HG03196 (cell line): ENCODE measurements around the gene MIGA2.

ENCODE experiments used
- ATAC-seq: cut with Tn5 transposase; IDR thresholded peaks from one replicate; pipeline ENCODE4 v1.9.1; 2021; ENCODE audit not compliant: unreplicated experiment

MIGA2 gene

DNA sequence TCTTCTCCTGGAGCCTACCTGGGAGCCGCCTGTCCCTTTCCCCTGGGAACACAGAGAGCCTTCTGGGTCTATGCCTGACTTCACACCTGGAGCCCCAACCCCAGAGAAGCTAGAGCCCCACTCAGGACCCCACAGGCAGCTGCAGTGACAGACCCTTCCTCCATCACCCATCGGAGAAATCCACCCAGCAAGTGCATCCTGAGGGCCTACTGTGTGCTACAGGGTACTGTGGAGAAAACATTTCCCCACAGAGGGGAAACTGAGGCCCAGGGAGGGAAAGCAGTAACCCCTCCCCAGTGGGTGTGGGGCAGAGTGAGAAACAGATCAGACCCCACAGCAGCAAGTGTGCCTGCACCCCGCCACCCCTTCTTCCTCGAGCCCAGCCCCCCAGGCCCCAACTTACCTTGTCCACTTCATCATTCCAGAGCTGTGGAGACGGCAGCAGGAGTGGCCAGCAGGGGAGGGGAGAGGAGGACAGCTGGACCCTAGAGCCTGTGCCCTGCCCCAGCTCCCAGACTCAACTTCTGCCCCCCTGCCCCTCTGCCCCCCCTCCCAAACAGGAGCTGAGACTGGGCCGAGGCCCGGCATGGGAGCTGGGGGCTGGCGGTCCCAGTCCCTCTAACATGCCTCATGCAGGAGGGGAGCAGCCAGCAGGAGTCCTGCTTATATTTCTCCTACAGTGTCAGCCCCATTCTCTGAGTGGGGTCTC is 26.0 kb upstream of the MIGA2 start:
- ATAC-seq, result no peak

DNA sequence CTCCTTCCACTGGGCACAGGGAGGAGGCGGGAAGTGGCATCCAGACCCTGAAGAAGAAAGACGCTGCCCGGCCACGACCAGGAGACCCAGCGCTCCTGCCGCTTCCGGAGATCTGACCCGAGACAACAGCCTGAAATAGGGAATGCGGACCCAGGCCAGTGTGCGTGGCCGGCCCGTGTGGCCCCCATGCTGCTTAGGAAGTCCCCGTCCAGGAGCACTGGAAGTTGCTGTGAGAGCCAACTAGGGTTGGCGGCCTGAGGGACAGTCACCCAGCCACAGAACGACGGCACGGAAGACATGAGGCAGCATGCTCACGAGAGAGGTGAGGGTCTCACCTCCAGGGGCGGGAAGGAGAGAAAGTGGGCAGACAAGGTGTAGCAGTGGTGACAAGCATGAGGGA is 25.3 kb upstream of the MIGA2 start:
- no peak for ATAC-seq

DNA sequence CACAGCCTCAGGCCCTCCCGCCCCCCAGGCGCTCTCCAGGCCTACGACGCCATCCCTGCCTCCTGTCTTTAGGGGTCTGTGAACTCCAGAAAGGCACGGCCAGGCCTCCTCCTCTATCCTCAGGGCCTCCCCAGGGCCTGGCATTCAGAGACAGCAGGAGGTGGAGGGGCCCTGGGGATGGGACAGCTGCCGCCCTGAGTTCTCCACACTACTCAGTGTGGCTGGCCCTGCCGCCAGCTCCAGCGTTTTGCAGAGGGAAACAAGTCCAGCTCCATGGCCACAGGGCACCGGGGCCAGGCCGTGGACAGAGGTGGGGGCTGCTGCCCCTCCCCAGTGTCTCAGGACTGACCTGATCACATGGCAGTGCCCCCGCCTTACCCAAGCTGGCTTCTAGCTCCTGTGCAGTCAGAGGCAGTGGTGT is 24.7 kb upstream of the MIGA2 start:
- no peak for ATAC-seq

DNA sequence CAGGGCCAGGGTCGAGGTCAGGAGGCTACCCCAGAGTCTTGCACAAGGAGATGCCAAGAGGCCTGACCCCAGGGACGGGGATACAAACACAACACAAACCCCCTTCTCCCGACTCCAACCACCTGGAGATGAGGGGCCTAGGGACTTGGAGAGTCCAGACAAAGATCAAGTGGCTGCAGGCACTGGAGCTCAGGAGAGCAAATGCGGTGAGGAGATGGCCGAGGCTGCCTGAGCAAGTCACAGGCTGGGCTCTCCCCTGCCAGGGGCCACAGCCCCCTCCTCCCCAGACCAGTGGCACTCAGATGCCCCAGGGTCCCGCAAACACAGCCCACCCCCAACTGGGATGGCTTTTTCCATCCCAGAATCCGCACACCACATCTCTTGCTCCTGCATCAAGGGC is 24.1 kb upstream of the MIGA2 start:
- ATAC-seq, result no peak

DNA sequence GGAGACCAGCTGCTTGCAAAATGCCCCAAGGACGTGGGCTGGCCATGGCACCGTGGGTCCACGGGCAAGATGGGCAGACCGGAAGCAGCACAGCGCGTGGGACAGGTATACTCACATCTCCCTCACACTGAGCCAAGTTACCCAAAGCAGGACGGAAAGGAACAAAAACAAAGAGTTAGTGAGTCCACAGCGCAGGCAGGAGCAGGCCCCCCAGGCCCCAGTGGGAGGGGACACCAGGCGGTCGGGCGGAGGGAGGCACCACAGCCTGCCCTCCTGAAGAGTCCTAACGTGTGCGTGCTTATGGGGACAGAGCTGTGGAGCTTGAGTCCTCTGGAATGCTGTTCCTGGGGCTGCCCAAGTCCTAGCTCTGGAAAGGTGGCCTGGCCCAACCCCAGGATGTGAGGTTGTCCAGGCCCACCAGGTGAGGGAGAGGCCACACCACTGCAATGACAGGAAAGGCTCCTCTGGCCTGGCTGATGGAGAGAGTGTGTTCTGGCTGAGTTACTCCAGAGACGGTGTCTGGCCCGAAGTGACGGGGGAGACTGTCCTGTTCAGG is 23.5 kb upstream of the MIGA2 start:
- ATAC-seq, result no peak

DNA sequence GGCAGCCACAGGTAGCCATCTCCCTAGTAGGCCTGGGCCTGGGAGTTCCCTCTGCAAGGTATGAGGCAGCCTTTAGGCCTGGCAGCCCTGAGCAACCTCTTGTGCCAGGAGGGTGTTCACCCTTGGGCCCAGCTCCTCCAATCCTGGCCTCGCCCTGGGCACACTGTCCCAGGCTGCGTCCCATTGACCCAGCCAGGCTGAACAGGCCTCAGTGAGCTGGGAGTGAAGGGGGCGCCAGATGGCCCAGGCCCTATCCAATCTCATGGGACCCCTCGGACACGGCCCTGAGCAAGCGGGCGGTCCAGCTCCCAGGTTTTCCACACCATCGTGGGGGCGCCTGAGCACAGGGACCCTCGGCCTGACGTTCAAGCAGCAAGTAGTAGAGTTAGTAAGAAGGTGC is 22.8 kb upstream of the MIGA2 start:
- ATAC-seq, result no peak

DNA sequence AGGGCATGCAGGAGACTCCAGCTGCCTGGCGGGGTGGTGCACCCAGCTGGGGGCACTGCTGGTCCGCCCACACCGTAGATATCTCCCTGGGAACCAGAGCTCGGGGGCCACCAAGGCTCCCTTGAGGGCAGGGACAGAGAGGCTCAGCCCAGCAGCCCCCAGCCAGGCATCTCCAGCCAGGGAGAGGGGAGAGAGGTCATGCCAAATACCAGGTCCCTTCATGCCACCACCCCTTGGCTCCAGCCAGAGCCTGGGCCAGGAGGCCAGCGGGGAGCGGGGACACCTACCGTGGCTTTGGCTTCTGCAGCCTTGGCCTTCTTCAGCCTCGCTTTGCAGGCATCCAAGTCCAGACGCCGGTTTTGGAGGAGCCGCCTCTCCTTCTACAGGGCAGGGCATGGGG is 22.3 kb upstream of the MIGA2 start:
- ATAC-seq, result no peak

DNA sequence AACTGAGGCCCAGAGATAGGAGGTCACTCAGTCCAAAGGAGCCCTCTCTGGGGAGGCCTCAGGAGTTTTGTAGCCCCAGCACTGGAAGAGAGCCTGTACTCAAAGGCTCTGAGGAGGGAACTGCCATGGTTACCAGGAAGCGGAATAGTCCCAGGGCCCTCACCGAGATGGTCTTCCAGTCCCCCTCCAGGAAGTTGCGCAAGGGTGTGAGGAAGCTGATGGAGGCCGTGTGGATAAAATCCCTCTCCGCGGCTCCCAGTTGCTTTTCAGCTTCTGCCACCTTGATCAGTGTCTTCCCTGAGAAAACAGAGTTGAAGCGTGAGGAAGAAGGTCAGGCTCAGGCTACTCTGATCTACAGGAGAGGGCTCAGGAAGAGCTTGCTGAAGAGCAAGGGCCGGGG is 21.8 kb upstream of the MIGA2 start:
- ATAC-seq, result no peak

DNA sequence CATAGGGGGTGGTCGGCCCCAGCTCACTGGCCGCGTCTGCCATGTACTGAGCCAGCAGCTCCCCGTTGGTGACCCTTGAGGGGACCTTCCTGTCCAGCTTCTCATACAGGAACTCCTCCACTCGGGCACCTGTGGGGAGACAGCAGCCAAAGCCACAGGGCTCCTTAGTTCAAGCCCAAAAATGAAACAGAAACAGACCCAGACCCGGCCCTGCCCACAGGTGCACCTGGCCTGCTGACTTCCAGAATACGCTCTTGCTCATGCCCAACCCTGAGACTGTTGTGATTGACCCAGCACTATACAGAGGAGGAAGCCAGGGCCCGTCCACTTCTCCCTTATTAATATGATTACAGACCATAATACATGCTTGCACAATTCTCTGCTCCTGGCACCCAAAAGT is 15.3 kb upstream of the MIGA2 start:
- ATAC-seq, result peak; percentile 74

DNA sequence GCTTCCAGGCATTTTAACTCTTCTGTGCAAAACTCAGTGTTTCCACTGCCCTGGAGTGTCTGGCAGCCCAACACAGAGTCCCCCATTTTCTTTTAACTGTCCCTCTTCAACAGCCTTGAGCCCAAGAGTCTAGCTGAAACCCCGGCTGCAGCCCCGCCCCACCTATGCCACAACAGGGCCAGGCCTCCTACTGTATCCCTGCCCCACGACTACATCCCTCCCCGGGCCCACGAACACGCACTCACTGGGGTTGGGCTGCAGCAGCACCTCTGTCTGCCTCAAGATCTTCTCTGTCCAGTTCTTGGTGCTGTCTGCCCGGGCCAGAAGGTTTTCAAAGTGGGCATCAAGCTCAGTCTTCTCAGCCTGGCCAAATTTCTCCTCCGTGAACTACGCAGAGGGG is 14.4 kb upstream of the MIGA2 start:
- ATAC-seq, result no peak

DNA sequence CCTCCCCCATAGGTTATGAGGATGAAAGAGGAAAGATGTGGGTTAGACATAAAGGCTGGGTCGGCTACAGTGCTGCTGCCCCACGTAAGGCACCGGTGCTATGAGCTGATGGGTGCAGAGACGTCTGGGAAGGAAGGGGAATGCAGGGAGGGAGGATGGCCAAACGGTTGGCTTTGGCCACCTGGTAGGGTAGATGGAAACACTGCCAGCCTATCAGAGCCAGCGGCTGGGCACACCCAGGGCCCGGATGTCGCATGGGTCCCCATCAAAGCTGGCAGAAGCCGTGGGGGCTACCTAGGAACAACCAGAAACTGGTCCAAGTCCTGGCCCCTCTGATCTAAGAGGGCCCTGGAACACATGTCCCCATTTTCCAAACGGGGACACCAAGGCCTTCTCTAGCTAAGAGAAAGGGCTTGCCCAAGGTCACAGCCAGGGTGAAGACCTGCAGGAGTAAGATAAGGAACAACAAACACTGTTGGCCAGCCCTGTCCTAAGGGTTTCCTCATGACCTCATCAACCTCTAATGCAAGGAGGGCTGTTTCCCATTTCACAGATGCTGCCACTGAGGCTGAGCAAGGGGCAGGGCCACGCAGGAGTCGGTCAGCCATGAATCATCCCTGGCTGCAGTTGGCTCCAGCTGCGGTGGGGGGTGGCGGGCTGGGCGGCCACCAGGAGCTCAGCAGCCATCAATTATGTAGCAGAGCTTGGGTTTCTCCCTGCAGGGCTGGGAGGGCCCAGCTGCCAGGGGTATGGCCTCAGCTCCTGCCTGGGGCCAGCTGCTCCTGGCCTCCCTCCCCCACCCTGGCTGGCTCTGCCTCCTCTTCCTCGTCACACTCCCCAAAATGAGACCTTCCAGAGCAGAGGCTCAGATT is 13.2 kb upstream of the MIGA2 start:
- no peak for ATAC-seq

DNA sequence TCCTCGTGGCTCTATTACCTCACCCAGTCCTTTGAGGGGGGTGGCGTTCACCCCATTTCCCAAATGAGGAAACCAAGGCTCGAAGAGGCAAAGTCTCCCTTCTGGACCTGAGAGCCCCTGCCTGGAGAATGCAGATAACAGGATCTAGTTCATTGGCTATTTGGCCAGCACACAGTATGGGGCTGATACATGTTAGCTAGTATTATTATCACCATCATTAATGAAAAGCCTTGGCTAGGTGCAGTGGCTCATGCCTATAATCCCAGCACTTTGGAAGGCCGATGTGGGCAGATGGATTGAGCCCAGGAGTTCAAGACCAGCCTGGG is 12.6 kb upstream of the MIGA2 start:
- ATAC-seq, result no peak

DNA sequence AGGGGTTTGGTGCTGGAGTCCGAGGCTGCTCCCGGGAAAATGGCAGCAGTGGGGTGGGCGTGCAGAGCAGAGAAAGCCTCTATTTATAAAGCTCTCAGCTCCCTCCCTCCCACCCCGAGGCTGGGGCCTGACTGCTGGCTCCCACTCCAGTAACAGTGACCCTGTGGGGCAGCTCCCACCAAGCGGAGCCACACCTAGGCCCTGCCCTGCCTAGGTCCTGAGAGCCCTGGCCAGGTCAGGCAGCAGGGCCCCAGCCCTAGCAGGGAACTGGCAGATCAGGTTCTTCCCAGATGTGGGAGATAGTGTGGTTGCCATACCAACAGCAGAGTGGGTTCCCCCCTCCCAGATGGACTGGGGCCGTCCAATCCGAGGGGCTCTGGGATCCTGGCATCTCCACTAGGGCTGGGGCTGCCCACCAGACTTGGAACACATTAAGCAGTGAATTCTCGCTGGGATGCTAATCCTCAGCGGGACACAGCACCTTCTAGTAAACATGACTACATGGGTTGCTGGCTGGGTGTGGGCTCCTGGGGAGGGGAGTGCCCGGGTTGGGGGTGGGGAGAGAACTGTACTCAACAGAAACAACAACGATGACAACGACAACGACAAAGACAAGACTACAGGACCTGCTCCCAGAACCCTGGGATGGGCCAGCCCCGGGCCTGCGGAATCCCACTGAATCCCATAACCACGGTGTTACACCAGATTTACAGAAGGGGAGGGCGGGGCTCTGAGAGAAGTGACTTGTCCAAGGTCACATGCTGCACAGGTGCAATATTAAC is 9.8 kb upstream of the MIGA2 start:
- ATAC-seq, result no peak

DNA sequence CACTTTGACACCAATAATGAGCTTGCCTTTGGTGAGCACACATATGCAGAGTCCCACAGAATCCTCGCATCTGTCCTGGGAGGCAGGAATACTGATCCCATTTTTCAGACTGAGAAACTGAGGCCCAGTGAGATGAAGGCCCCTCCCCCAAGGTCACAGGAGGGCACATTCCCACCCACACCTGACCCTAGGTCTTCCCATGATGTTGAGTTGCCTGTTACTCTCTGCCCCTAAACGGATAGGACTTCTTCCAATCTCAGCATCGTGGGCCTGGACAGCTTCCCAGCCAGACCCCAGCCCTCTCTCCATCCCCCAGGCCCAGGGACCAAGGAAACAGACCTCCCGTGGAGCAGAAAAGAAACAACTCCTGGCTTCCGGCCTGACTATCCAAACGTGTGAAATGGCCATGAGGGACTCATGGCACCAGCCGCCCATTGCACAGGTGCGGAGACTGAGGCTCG is 9.2 kb upstream of the MIGA2 start:
- no peak for ATAC-seq

DNA sequence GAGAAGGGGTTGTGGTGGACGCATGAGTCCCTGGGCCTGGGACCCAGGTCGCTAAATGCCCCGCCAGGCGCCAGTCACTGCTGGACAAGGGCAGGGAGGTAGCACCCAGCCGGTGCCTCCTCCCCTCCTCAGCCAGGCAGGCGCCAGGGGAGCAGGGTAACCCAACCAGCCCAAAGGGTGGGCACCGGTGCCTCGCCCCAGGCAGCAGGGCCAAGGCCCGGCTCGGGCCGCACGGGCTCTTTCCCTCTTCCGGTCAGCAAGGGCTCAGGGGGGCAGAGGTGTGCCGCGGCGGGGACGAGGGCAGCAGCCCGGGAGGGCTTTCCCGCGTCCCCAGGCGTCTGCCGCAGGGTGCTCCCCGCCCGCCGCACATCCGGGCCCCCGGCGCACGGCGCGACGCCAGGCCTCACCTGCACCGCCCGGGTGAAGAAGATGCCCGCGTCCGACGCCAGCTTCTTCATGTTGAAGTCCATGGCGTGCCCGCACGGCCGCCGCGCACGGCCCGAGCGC is 8.7 kb upstream of the MIGA2 start:
- peak; percentile 29 for ATAC-seq

DNA sequence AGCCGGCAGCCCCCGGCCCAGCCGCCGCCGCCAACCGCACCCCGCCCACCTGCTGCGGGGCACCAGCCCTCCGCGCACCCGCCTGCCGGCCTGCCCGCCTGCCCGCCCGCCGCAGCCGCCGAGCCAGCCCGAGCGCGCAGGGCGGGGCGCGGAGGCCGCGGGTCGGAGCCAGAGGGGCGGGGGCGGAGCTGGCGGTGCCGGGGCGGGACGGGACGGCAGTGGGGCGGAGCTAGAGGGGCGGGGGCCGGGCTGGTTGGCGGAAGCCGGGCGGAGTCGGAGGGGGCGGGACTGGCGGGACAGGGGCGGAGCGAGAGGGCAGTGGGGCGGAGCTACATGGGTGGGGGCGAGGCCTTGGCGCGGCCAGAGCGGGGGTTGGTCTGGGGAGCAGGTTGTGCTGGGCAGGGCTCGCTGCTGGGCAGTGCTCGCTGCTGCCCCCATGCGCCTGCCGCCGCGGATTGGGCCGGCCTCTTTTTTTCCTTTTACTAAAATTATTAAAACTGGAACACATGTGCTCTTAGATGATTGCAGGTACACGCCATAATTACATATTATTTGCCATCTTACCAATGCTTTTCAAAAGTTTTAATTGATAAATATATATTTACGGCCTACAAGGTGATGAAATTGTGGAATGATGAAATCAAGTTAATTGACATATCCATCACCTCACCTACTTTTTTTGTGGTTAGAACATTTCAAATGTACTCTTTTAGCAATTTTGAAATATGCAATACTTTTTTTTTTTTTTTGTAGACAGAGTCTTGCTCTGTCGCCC is 8.0 kb upstream of the MIGA2 start, which contains the start of gene SH3GLB2:
Gene SH3GLB2 (minus strand): TSS at position 140 of the 775 bp plus-strand sequence. CDS start 177 bp downstream, outside the sequence.
- peak; percentile 86 for ATAC-seq

DNA sequence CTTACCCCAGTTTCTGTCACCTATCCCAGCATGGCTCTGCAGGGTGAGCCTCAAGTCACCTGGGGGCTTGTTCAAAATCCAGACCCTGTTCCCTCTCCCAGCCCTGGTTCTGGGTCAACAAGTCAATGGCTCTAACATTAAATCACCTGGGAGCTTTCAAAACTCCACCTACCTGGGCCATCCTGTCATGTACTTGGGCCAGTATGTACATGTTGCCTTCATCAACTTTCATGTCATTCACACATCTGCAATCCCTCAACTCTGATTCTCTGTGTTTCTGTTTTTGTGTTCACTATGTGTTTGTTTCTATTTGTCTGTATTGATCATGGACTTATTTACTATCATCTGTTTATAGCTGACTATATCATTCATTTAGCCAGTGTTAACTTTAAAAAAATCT is 6.2 kb upstream of the MIGA2 start:
- ATAC-seq, result no peak

DNA sequence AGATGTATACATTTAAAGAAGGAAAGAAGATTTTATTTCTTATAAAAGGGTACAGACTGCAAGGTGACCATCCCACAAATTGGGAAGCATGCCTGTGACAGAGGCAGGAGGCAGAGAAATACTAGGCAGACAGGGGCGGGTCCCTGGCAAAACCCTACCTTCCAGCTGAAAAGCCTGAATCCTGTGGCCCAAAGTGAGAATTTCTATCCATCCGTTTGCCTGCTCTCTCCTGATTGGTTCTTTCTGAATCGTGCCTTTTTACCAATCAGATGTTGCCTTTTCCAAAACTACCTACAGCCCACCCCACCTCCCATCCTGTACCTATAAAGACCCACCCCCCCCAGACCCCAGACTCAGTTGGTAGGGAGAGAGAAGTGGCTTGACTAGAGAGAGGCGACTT is 4.9 kb upstream of the MIGA2 start:
- ATAC-seq, result no peak

DNA sequence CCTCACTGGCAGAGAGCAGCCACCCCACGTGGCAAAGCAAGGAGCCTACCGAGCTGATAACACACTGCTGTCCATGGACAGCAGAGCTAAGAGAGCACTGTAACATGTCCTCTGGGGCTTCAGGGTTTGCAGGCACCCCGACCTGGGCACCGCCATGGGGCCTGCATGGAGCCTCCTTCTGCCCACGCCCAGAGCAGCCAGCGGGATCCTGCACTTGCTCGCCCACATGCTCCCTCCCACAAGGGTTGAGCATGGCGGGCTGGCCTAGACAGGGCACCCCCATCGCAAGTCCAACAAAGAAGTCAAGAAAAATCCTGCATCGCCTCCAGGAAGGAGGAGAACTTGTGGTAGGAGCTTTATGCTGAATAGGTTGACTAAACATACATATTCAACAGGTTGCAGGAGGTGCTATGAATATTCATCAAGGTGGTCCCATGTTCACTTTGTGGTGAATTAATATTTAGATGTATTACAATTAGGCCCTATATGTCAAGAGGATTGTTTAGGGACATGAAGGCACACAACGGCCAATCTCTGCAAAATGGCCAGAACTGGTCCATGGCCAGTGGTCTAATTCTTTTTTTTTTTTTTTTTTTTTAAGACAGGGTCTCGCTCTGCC is 3.8 kb upstream of the MIGA2 start:
- no peak for ATAC-seq

DNA sequence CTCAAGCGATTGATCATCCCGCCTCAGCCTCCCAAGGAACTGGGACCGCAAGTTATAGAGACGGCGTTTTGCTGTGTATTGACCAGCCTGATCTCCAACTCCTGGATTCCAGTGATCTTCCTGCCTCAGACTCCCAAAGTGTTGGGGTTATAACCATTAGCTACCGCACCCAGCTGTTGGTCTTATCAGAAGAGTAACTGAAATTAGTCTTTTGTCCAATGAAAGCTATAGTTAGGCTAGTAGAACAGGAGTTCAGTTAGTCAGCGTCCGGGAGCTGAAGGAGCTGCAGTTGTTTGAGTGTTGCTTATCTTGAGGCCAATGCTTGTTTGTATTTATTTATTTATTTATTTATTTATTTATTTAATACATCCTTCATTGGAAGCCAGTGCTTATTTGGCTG is 3.2 kb upstream of the MIGA2 start:
- ATAC-seq, result no peak
